Measurements from ENCODE around the gene BBS9. TPM values are rescaled to one million over a fixed set of nuclear protein-coding genes. Genes with fewer than 3 reads are reported as not detected.

Gene BBS9
- total RNA-seq, 1 donor = 33.3 TPM

- Histone ChIP-seq H3K4me2 (ENCODE audit: insufficient read depth, low read length) (no peak overlapping the region), H3K4me3 (ENCODE audit: insufficient read depth, low read length) (no peak overlapping the region), H3K27me3 (ENCODE audit: insufficient read depth, low read length) (no peaks in the 10 kb centered on the region), H3K27ac (ENCODE audit: low read depth, low read length) (no peak overlapping the region), H3K36me3 (ENCODE audit: insufficient read depth, low read length) (no peaks in the 10 kb centered on the region), H3K4me1 (ENCODE audit: insufficient read depth, low read length) (peaks cover 11% of the 10 kb centered on the region), H3K79me2 (ENCODE audit: insufficient read depth, low read length) (no peaks in the 10 kb centered on the region), H3K9me3 (ENCODE audit: low read depth, low read length) (no peaks in the 10 kb centered on the region), H2AFZ (ENCODE audit: low read length) (no peak overlapping the region), H4K20me1 (ENCODE audit: insufficient read depth, low read length) (no peaks in the 10 kb centered on the region)
- no peak for TF ChIP-seq CTCF (IDR thresholded peaks at IDR 0.05; ENCODE audit: extremely low read depth, low read depth, low read length)
- no peak for DNase-seq (ENCODE audit: insufficient read length, low spot score, missing footprints)
Observed at GRCh38 chr7:33503014-33503413, 373.6 kb downstream of the BBS9 start.

- no peaks in the 10 kb centered on the region for H3K27me3 ChIP-seq (ENCODE audit: insufficient read depth, low read length)
- H3K9me3 ChIP-seq (ENCODE audit: low read depth, low read length) = no peaks in the 10 kb centered on the region
- H2AFZ ChIP-seq (ENCODE audit: low read length) = no peak overlapping the region
- H3K27ac ChIP-seq (ENCODE audit: low read depth, low read length) = no peak overlapping the region
- H3K4me2 ChIP-seq (ENCODE audit: insufficient read depth, low read length) = no peak overlapping the region
- no peaks in the 10 kb centered on the region for H4K20me1 ChIP-seq (ENCODE audit: insufficient read depth, low read length)
- TF ChIP-seq CTCF (IDR thresholded peaks at IDR 0.05; ENCODE audit: extremely low read depth, low read depth, low read length) = no peak
- no peak for DNase-seq (ENCODE audit: insufficient read length, low spot score, missing footprints)
- no peaks in the 10 kb centered on the region for H3K36me3 ChIP-seq (ENCODE audit: insufficient read depth, low read length)
- H3K79me2 ChIP-seq (ENCODE audit: insufficient read depth, low read length) = no peaks in the 10 kb centered on the region
- no peak overlapping the region for H3K4me3 ChIP-seq (ENCODE audit: insufficient read depth, low read length)
- H3K4me1 ChIP-seq (ENCODE audit: insufficient read depth, low read length) = peaks cover 11% of the 10 kb centered on the region
Observed at GRCh38 chr7:33503736-33504135, 374.4 kb downstream of the BBS9 start.

GRCh38 chr7:33504266-33504665 lies 374.9 kb downstream of the BBS9 start:
- TF ChIP-seq CTCF (IDR thresholded peaks at IDR 0.05; ENCODE audit: extremely low read depth, low read depth, low read length) = no peak
- H3K36me3 ChIP-seq (ENCODE audit: insufficient read depth, low read length) = no peaks in the 10 kb centered on the region
- H3K27me3 ChIP-seq (ENCODE audit: insufficient read depth, low read length) = no peaks in the 10 kb centered on the region

GRCh38 chr7:33509206-33509605 lies 379.8 kb downstream of the BBS9 start:
- no peak overlapping the region for H3K27ac ChIP-seq (ENCODE audit: low read depth, low read length)
- H3K4me1 ChIP-seq (ENCODE audit: insufficient read depth, low read length) = no peaks in the 10 kb centered on the region
- H3K79me2 ChIP-seq (ENCODE audit: insufficient read depth, low read length) = no peaks in the 10 kb centered on the region
- no peak for TF ChIP-seq CTCF (IDR thresholded peaks at IDR 0.05; ENCODE audit: extremely low read depth, low read depth, low read length)
- H3K4me2 ChIP-seq (ENCODE audit: insufficient read depth, low read length) = no peak overlapping the region
- H4K20me1 ChIP-seq (ENCODE audit: insufficient read depth, low read length) = no peaks in the 10 kb centered on the region
- no peak overlapping the region for H2AFZ ChIP-seq (ENCODE audit: low read length)
- no peaks in the 10 kb centered on the region for H3K9me3 ChIP-seq (ENCODE audit: low read depth, low read length)
- H3K4me3 ChIP-seq (ENCODE audit: insufficient read depth, low read length) = no peak overlapping the region
- DNase-seq (ENCODE audit: insufficient read length, low spot score, missing footprints) = no peak
- no peaks in the 10 kb centered on the region for H3K27me3 ChIP-seq (ENCODE audit: insufficient read depth, low read length)
- H3K36me3 ChIP-seq (ENCODE audit: insufficient read depth, low read length) = no peaks in the 10 kb centered on the region

More at GRCh38 chr7:33504266-33504665, 374.9 kb downstream of the BBS9 start:
- Histone ChIP-seq H3K27ac (ENCODE audit: low read depth, low read length) (no peak overlapping the region), H3K9me3 (ENCODE audit: low read depth, low read length) (no peaks in the 10 kb centered on the region), H2AFZ (ENCODE audit: low read length) (no peak overlapping the region), H3K79me2 (ENCODE audit: insufficient read depth, low read length) (no peaks in the 10 kb centered on the region), H3K4me2 (ENCODE audit: insufficient read depth, low read length) (no peak overlapping the region), H3K4me1 (ENCODE audit: insufficient read depth, low read length) (peaks cover 11% of the 10 kb centered on the region), H3K4me3 (ENCODE audit: insufficient read depth, low read length) (no peak overlapping the region), H4K20me1 (ENCODE audit: insufficient read depth, low read length) (no peaks in the 10 kb centered on the region)
- DNase-seq (ENCODE audit: insufficient read length, low spot score, missing footprints) = no peak
